Gastrocnemius medialis (tissue), 4 donors: ENCODE measurements around the gene SMG5.

Experiments used
- CTCF ChIP-seq, 5 experiments: fragments of 450-650 bp in 3 of 5; fragments of 200-600 bp in 2 of 5; sonication (generic) in 2 of 5; IDR thresholded peaks in 4 of 5; conservative IDR thresholded peaks in 1 of 5; 1 replicate in 4 of 5; 2 replicates in 1 of 5; pipeline ENCODE4 v1.5.1; 2016 to 2019; ENCODE audit warnings: antibody characterized with exemption in 5 of 5, mild to moderate bottlenecking in 3 of 5, moderate library complexity in 3 of 5
- POLR2A ChIP-seq, 2 donors: fragments of 450-650 bp; IDR thresholded peaks; one replicate each; pipeline ENCODE4 v1.6.1; 2017; ENCODE audit warnings: antibody characterized with exemption in 2 of 2, mild to moderate bottlenecking in 2 of 2, moderate library complexity in 2 of 2

GRCh38 chr1:156246781-156247459, 35.7 kb downstream of the SMG5 start:
- no peak for TF ChIP-seq CTCF (IDR thresholded peaks at IDR 0.05 in 4 of 5, conservative IDR thresholded peaks at IDR 0.05 in 1 of 5)
- no peak for TF ChIP-seq POLR2A (IDR thresholded peaks at IDR 0.05)
